ENCODE data around the gene ITPR3. TPM values are rescaled to one million over a fixed set of nuclear protein-coding genes. Genes with fewer than 3 reads are reported as not detected.

The ITPR3 gene
- total RNA-seq, 4 donors from 2014 or later, result 105 to 262 (median 124) TPM

- intact Hi-C loops (cut with DNase I; ENCODE audit: low total_unique reads), result no loop called here
Observed at GRCh38 chr6:33732817-33733708, 111.9 kb downstream of the ITPR3 start.

GRCh38 chr6:33733709-33734007 is 112.5 kb downstream of the ITPR3 start:
- in situ Hi-C loops (cut with MboI; ENCODE audit: low pct_ligation_motif_present in 1 of 4, low pct_unique_long_range_greater_than_20kb in 1 of 4, low sequenced_read_pairs in 3 of 4) (no loop called here), intact Hi-C loops (cut with DNase I; ENCODE audit: low total_unique reads) (no loop called here)
- no peak overlapping the region for H3K27ac ChIP-seq
- H3K4me3 ChIP-seq, result no peak overlapping the region
- no peaks in the 10 kb centered on the region for H3K36me3 ChIP-seq
- no peaks in the 10 kb centered on the region for H3K27me3 ChIP-seq
- no peak for TF ChIP-seq POLR2AphosphoS5 (IDR thresholded peaks at IDR 0.05)
- no peak for TF ChIP-seq POLR2A (IDR thresholded peaks at IDR 0.05)
- TF ChIP-seq, protein P1, sequence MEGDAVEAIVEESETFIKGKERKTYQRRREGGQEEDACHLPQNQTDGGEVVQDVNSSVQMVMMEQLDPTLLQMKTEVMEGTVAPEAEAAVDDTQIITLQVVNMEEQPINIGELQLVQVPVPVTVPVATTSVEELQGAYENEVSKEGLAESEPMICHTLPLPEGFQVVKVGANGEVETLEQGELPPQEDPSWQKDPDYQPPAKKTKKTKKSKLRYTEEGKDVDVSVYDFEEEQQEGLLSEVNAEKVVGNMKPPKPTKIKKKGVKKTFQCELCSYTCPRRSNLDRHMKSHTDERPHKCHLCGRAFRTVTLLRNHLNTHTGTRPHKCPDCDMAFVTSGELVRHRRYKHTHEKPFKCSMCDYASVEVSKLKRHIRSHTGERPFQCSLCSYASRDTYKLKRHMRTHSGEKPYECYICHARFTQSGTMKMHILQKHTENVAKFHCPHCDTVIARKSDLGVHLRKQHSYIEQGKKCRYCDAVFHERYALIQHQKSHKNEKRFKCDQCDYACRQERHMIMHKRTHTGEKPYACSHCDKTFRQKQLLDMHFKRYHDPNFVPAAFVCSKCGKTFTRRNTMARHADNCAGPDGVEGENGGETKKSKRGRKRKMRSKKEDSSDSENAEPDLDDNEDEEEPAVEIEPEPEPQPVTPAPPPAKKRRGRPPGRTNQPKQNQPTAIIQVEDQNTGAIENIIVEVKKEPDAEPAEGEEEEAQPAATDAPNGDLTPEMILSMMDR (IDR thresholded peaks at IDR 0.05), result no peak
- no peak for TF ChIP-seq EP300 (IDR thresholded peaks at IDR 0.05; ENCODE audit: low read depth)
- H3K4me1 ChIP-seq, result peaks cover 0 to 7% (median 0%) of the 10 kb centered on the region in 4 donors
- no peak for DNase-seq
- 96% methylated on average over 8 of the region's 8 CpGs; no CpG with 5 or more reads in 1 of the 2 donors for WGBS, 2 donors (ENCODE audit: low coverage in 1 of 2)
- H3K9me3 ChIP-seq, result no peaks in the 10 kb centered on the region

More at GRCh38 chr6:33732817-33733708, 111.9 kb downstream of the ITPR3 start:
- WGBS, 2 donors (ENCODE audit: low coverage in 1 of 2), result 60 to 82% methylated on average over 1 to 13 of the region's 13 CpGs
- in situ Hi-C loops (cut with MboI; ENCODE audit: low pct_ligation_motif_present in 1 of 4, low pct_unique_long_range_greater_than_20kb in 1 of 4, low sequenced_read_pairs in 3 of 4), result no loop called here
- H3K36me3 ChIP-seq, result no peaks in the 10 kb centered on the region
- H3K27me3 ChIP-seq, result no peaks in the 10 kb centered on the region
- H3K9me3 ChIP-seq, result no peaks in the 10 kb centered on the region
- no peak for TF ChIP-seq POLR2AphosphoS5 (IDR thresholded peaks at IDR 0.05)
- TF ChIP-seq EP300 (IDR thresholded peaks at IDR 0.05; ENCODE audit: low read depth), result no peak
- TF ChIP-seq POLR2A (IDR thresholded peaks at IDR 0.05), result no peak
- TF ChIP-seq, protein P1 (IDR thresholded peaks at IDR 0.05), result no peak
- DNase-seq, result no peak
- no peak overlapping the region for H3K4me3 ChIP-seq
- H3K27ac ChIP-seq, result no peak overlapping the region
- peaks cover 0 to 1% (median 0%) of the 10 kb centered on the region in 4 donors for H3K4me1 ChIP-seq

- 85 to 100% methylated on average over 3 to 18 of the region's 18 CpGs for WGBS, 2 donors (ENCODE audit: low coverage in 1 of 2)
- Histone ChIP-seq H3K9me3 (no peaks in the 10 kb centered on the region), H3K36me3 (no peaks in the 10 kb centered on the region), H3K4me1 (peaks cover 0 to 11% (median 0%) of the 10 kb centered on the region in 4 donors), H3K4me3 (no peak overlapping the region), H3K27me3 (no peaks in the 10 kb centered on the region), H3K27ac (no peak overlapping the region)
- intact Hi-C loops (cut with DNase I; ENCODE audit: low total_unique reads) (no loop called here), in situ Hi-C loops (cut with MboI; ENCODE audit: low pct_ligation_motif_present in 1 of 4, low pct_unique_long_range_greater_than_20kb in 1 of 4, low sequenced_read_pairs in 3 of 4) (no loop called here)
- TF ChIP-seq POLR2A (IDR thresholded peaks at IDR 0.05), result no peak
- TF ChIP-seq EP300 (IDR thresholded peaks at IDR 0.05; ENCODE audit: low read depth), result no peak
- TF ChIP-seq, protein P1 (IDR thresholded peaks at IDR 0.05), result no peak
- TF ChIP-seq POLR2AphosphoS5 (IDR thresholded peaks at IDR 0.05), result no peak
- DNase-seq, result no peak
Observed at GRCh38 chr6:33735216-33735615, 114.1 kb downstream of the ITPR3 start.

DNA sequence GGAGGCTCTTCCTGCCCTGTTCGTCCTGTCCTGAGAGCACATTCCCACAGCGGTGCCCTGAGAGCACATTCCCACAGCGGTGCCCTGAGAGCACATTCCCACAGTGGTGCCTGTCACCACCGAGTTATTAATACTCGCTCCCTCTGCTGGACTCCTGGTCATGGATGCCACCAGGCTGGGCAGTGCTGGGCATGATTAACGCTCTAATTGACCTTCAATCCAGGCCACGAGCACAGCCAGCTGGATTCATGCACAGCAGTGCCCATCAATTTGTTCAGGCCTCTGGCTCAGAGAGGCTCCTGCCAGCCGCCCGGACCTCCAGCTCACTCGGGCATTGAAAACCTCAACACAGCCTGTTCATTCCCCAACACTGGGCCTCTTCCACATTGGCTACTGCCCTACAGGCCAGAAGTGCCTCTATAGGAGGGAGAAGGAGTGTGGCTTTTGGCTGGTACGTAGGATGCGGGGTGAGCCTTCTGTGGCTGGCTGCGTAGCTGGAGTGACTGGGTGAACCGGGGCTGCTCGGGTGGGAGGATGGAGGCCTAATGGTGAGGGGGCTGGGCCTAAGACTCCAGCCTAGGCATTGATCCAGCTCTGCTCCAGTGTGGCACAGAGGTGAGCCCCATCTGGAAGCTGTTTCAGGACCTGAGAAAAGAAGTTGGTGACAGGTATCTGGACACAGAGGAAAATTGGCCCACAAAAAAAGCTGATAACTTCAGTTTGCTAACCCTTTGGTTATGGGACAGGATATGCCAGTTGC is 116.3 kb downstream of the ITPR3 start:
- no peak overlapping the region for H3K27ac ChIP-seq
- peaks cover 0 to 11% (median 0%) of the 10 kb centered on the region in 4 donors for H3K4me1 ChIP-seq
- no peaks in the 10 kb centered on the region for H3K27me3 ChIP-seq
- no peaks in the 10 kb centered on the region for H3K36me3 ChIP-seq
- H3K4me3 ChIP-seq, result no peak overlapping the region
- no peak for DNase-seq
- no peak for TF ChIP-seq EP300 (IDR thresholded peaks at IDR 0.05; ENCODE audit: low read depth)
- no peak for TF ChIP-seq POLR2A (IDR thresholded peaks at IDR 0.05)
- TF ChIP-seq POLR2AphosphoS5 (IDR thresholded peaks at IDR 0.05), result no peak
- TF ChIP-seq, protein P1 (IDR thresholded peaks at IDR 0.05), result no peak
- in situ Hi-C loops (cut with MboI; ENCODE audit: low pct_ligation_motif_present in 1 of 4, low pct_unique_long_range_greater_than_20kb in 1 of 4, low sequenced_read_pairs in 3 of 4) (no loop called here), intact Hi-C loops (cut with DNase I; ENCODE audit: low total_unique reads) (no loop called here)
- WGBS, 2 donors (ENCODE audit: low coverage in 1 of 2), result 85% methylated on average over 15 of the region's 15 CpGs; no CpG with 5 or more reads in 1 of the 2 donors
- H3K9me3 ChIP-seq, result no peaks in the 10 kb centered on the region

Data from transverse colon (tissue), 4 donors.